ENCODE results near the gene IFNA10.
"Not testable (repeated sequence)": the region's sequence is repeated elsewhere in the genome, so short reads cannot be mapped to it uniquely, and the experiment has no call there.

The IFNA10 gene

DNA sequence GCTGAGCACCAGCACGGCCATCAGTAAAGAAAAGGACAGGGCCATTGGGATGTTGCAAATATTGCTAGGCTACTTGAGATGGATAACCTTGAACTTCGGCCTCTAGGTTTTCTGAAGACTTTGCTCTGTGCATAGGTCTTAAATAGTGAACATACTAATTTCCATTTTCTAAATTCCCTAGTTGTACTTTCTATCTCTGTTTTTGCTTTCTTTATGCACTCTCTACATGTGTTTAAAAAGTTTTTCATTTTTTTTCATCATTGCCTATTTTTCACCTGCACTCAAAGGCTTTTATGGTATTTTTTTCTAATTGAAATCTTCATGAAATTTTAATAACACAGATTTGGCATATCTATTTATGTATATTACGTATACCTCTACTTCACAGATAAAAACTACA lies 19.5 kb downstream of the IFNA10 start, which contains the start of gene IFNA4:
IFNA4 (minus strand) TSS at position 101 of the 400 bp plus-strand sequence; CDS start at position 45, 56 bp downstream.
- not testable (repeated sequence) for DNase-seq

GRCh38 chr9:21182810-21183736 lies 23.9 kb downstream of the IFNA10 start:
- peak; percentile 62 for DNase-seq

- DNase-seq: no peak
Measured at GRCh38 chr9:21174671-21175070, 32.3 kb downstream of the IFNA10 start.

GRCh38 chr9:21172156-21172555 lies 34.8 kb downstream of the IFNA10 start:
- no peak for DNase-seq

GRCh38 chr9:21171351-21171750 lies 35.6 kb downstream of the IFNA10 start:
- no peak for DNase-seq

GRCh38 chr9:21166560-21166959 lies 40.4 kb downstream of the IFNA10 start, which contains the start of gene IFNA21:
TSS of gene IFNA21 (minus strand) at chr9:21166660. CDS start at chr9:21166612, 48 bp downstream.
- DNase-seq: not testable (repeated sequence)

- DNase-seq: no peak
Measured at GRCh38 chr9:21165516-21165915, 41.4 kb downstream of the IFNA10 start.

DNA sequence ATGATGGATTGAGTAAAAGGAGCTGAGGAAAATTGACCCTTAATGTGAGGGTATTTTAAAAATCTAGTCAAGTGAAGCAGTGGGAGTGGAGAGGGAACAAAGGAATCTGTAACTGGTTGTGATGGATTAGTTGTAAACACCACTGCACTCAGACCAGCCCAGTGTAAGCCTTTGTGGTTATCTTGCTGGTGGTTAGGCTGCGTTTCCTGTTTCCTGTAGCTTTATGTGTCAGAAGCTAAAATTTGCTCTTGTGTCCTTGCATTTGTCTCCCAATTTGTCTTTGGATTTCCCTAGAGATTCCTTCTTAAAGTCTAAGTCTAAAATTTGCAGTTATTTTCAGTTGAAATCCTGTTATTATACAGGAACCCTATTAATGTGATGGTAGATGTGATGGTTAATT lies 46.8 kb downstream of the IFNA10 start:
- DNase-seq: no peak

All from activated effector memory CD4-positive, alpha-beta T cell treated with anti-CD3 and anti-CD28 coated beads, Interleukin-2, amount 50 U/mL, for 16 hours (primary cell).